Neural cell (in vitro differentiated cells): ENCODE data around the gene BCL2L14. TPM values are rescaled to one million over a fixed set of nuclear protein-coding genes. Genes with fewer than 3 reads are reported as not detected.

Experiments used
- H2AFZ ChIP-seq: fragments of 200-600, 300-800 bp; sonication (generic), shearing (Covaris generic); 2 replicates; pipeline ENCODE4 v1.6.0; 2014; ENCODE audit warnings: low read depth, mild to moderate bottlenecking, antibody characterized with exemption, low read length, moderate library complexity
- H3F3A ChIP-seq: fragments of 200-600 bp; shearing (Covaris generic); 2 replicates; pipeline ENCODE4 v1.6.1; 2016; ENCODE audit warnings: mild to moderate bottlenecking, moderate library complexity, mixed read lengths, antibody characterized with exemption, low read length; ENCODE audit not compliant: insufficient read depth, poor library complexity, severe bottlenecking
- H3K27ac ChIP-seq: fragments of 200-600, 300-800 bp; sonication (generic), shearing (Covaris generic); 2 replicates; pipeline ENCODE4 v1.5.1; 2014; ENCODE audit warnings: mild to moderate bottlenecking, low read length, moderate library complexity
- H3K27me3 ChIP-seq: fragments of 300-800, 200-600 bp; sonication (generic), shearing (Covaris generic); 2 replicates; pipeline ENCODE4 v1.6.0; 2014; ENCODE audit warnings: mild to moderate bottlenecking, low read depth, low read length, moderate library complexity; ENCODE audit not compliant: insufficient read depth
- H3K36me3 ChIP-seq: fragments of 300-800, 200-600 bp; sonication (generic), shearing (Covaris generic); 2 replicates; pipeline ENCODE4 v1.5.1; 2014; ENCODE audit warnings: mild to moderate bottlenecking, antibody characterized with exemption, low read length, moderate library complexity; ENCODE audit not compliant: insufficient read depth
- H3K4me2 ChIP-seq: fragments of 300-800, 200-600 bp; sonication (generic), shearing (Covaris generic); 2 replicates; pipeline ENCODE4 v1.6.0; 2014; ENCODE audit warnings: mild to moderate bottlenecking, low read length
- H3K4me3 ChIP-seq: fragments of 300-800, 200-600 bp; sonication (generic), shearing (Covaris generic); 2 replicates; pipeline ENCODE4 v1.5.1; 2014; ENCODE audit warnings: mild to moderate bottlenecking, low read length, moderate library complexity
- H3K79me2 ChIP-seq: fragments of 200-600 bp; shearing (Covaris generic); replicated peaks from 2 replicates; pipeline ENCODE4 v1.6.0; 2014; ENCODE audit warnings: mild to moderate bottlenecking, low read length, moderate library complexity; ENCODE audit not compliant: insufficient read depth
- H3K9ac ChIP-seq: fragments of 300-800, 200-600 bp; sonication (generic), shearing (Covaris generic); 2 replicates; pipeline ENCODE4 v1.6.1; 2016; ENCODE audit warnings: mild to moderate bottlenecking, low read length, mixed read lengths
- H3K9me2 ChIP-seq: fragments of 200-600 bp; shearing (Covaris generic); 2 replicates; pipeline ENCODE4 v1.6.1; 2016; ENCODE audit warnings: mild to moderate bottlenecking, low read length, mixed read lengths; ENCODE audit not compliant: insufficient read depth
- H3K9me3 ChIP-seq: fragments of 200-600, 300-800 bp; sonication (generic), shearing (Covaris generic); 2 replicates; pipeline ENCODE4 v1.6.1; 2016; ENCODE audit warnings: mild to moderate bottlenecking, mixed run types, low read length, moderate library complexity, mixed read lengths
- H4K20me1 ChIP-seq: fragments of 200-600 bp; shearing (Covaris generic); 2 replicates; pipeline ENCODE4 v1.6.1; 2016; ENCODE audit warnings: mild to moderate bottlenecking, mixed run types; ENCODE audit not compliant: insufficient read depth
- CTCF ChIP-seq: fragments of 450-650 bp; IDR thresholded peaks from 2 replicates; pipeline ENCODE4 v1.5.1; 2014; ENCODE audit warnings: antibody characterized with exemption, mild to moderate bottlenecking, moderate library complexity; ENCODE audit not compliant: poor library complexity, severe bottlenecking
- EP300 ChIP-seq: fragments of 450-650 bp; conservative IDR thresholded peaks from 2 replicates; pipeline ENCODE4 v1.6.1; 2014; ENCODE audit warnings: antibody characterized with exemption, mild to moderate bottlenecking, moderate library complexity; ENCODE audit not compliant: poor library complexity, severe bottlenecking
- EZH2 ChIP-seq: fragments of 200-600, 300-800 bp; shearing (Covaris generic), sonication (generic); IDR thresholded peaks from 2 replicates; pipeline ENCODE4 v1.6.1; 2014; ENCODE audit warnings: antibody characterized with exemption, low read length, borderline replicate concordance, mild to moderate bottlenecking; ENCODE audit not compliant: insufficient read depth, poor library complexity, severe bottlenecking
- MXI1 ChIP-seq: fragments of 450-650 bp; conservative IDR thresholded peaks from 2 replicates; pipeline ENCODE4 v1.6.1; 2014; ENCODE audit warnings: antibody characterized with exemption, mild to moderate bottlenecking; ENCODE audit not compliant: poor library complexity, severe bottlenecking
- POLR2AphosphoS5 ChIP-seq: IDR thresholded peaks from 2 replicates; pipeline ENCODE4 v1.6.1; 2012
- RAD21 ChIP-seq: fragments of 450-650 bp; conservative IDR thresholded peaks from 2 replicates; pipeline ENCODE4 v1.6.1; 2014; ENCODE audit warnings: antibody characterized with exemption, mild to moderate bottlenecking, moderate library complexity
- REST ChIP-seq: IDR thresholded peaks from 2 replicates; pipeline ENCODE4 v1.6.1; 2012; ENCODE audit warnings: borderline replicate concordance
- SMC3 ChIP-seq: fragments of 450-650 bp; conservative IDR thresholded peaks from 2 replicates; pipeline ENCODE4 v1.6.1; 2014; ENCODE audit warnings: antibody characterized with exemption, mild to moderate bottlenecking, moderate library complexity; ENCODE audit not compliant: poor library complexity
- TAF1 ChIP-seq: IDR thresholded peaks from 2 replicates; pipeline ENCODE4 v1.6.1; 2012; ENCODE audit warnings: low read depth
- polyA plus RNA-seq: library from polyadenylated mRNA; depleted of rRNA; stranded (reverse); fragments of >200 nt; gene quantifications from 2 replicates; pipeline ENCODE4 v1.2.3, GENCODE V29; 2014

Gene BCL2L14
- polyA plus RNA-seq, 1 donor from 2014 or later: not detected

DNA sequence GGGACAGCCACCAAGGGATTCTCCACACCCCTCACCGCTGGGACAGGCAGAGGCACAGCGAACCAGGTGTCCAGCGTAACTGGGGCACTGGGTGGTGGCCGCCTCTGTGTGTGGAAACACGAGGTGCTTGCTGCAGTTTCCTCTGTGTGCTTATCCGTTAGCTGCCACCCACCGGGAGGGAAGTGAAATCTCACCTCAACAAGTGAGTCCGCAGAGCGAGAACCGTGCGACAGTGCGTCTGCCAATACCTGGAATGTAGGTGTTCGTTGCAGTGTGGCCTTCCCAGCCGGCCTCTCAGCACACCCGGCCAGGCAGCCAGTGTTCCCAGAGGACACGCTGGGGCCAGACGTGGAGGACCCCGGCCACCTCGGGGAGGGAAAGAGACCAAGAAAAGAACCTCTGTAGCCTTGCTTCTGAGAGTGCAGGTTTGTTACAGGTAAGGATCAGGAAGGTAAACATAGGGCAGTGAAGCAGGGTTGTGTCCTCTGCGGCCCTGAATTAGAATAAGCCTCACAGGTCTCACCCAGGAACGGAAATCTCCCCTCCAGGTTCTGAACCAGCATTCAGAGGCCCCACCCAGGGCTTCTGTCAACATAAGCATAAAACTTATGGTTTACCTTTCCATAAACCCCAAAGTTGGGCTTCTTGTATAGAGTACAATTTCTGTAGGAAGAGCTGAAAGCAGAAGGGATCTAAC is 1.5 kb downstream of the BCL2L14 start:
- TF ChIP-seq EZH2: no peak
- TF ChIP-seq POLR2AphosphoS5: no peak
- TF ChIP-seq EP300: no peak
- TF ChIP-seq SMC3: no peak
- TF ChIP-seq MXI1: no peak
- TF ChIP-seq TAF1: no peak
- TF ChIP-seq REST: no peak
- TF ChIP-seq RAD21: no peak
- no peak for TF ChIP-seq CTCF
- H3K36me3 ChIP-seq: no peaks in the 10 kb centered on the region
- no peaks in the 10 kb centered on the region for H3K9me2 ChIP-seq
- H3K27me3 ChIP-seq: no peaks in the 10 kb centered on the region
- H3K9ac ChIP-seq: no peak overlapping the region
- no peaks in the 10 kb centered on the region for H3K79me2 ChIP-seq
- no peaks in the 10 kb centered on the region for H3F3A ChIP-seq
- no peak overlapping the region for H3K27ac ChIP-seq
- no peaks in the 10 kb centered on the region for H4K20me1 ChIP-seq
- H3K4me3 ChIP-seq: no peak overlapping the region
- no peaks in the 10 kb centered on the region for H3K9me3 ChIP-seq
- no peak overlapping the region for H3K4me2 ChIP-seq
- H2AFZ ChIP-seq: no peak overlapping the region

GRCh38 chr12:12079291-12079690 is 8.6 kb downstream of the BCL2L14 start:
- Histone ChIP-seq H3K27me3 (no peaks in the 10 kb centered on the region), H3F3A (no peaks in the 10 kb centered on the region), H3K79me2 (no peaks in the 10 kb centered on the region), H3K9ac (no peak overlapping the region), H3K4me3 (no peak overlapping the region), H2AFZ (no peak overlapping the region), H3K9me3 (no peaks in the 10 kb centered on the region), H3K36me3 (no peaks in the 10 kb centered on the region), H4K20me1 (no peaks in the 10 kb centered on the region), H3K27ac (no peak overlapping the region), H3K4me2 (no peak overlapping the region), H3K9me2 (no peaks in the 10 kb centered on the region)
- no peak for TF ChIP-seq TAF1
- TF ChIP-seq EP300: no peak
- TF ChIP-seq RAD21: no peak
- TF ChIP-seq MXI1: no peak
- no peak for TF ChIP-seq REST
- no peak for TF ChIP-seq POLR2AphosphoS5
- no peak for TF ChIP-seq EZH2
- no peak for TF ChIP-seq CTCF
- no peak for TF ChIP-seq SMC3
